PC-9 (cell line): ENCODE data around the gene MINDY4.

Experiments
- CTCF ChIP-seq: fragments of 200-600 bp; sonication (generic); conservative IDR thresholded peaks from 2 replicates; pipeline ENCODE4 v1.6.1; 2017; ENCODE audit warnings: mixed run types, antibody characterized with exemption, mild to moderate bottlenecking, moderate library complexity
- EZH2 ChIP-seq: fragments of 200-600 bp; sonication (generic); IDR thresholded peaks from 2 replicates; pipeline ENCODE4 v1.8.0; 2017; ENCODE audit warnings: antibody characterized with exemption, low read depth

- no peak for TF ChIP-seq CTCF
- TF ChIP-seq EZH2 = no peak
Observed at GRCh38 chr7:30734497-30734896, 36.7 kb upstream of the MINDY4 start.
